HEK293T (cell line): ENCODE data around the gene LIFR.

Experiments used
- ELF4 ChIP-seq: fragments of 450-650 bp; IDR thresholded peaks from 2 replicates; pipeline ENCODE4 v1.6.1; 2017; ENCODE audit warnings: antibody characterized with exemption
- FOXM1 ChIP-seq: fragments of 450-650 bp; IDR thresholded peaks from 2 replicates; pipeline ENCODE4 v1.6.1; 2017; ENCODE audit warnings: mild to moderate bottlenecking, borderline replicate concordance
- HDGF ChIP-seq: fragments of 450-650 bp; IDR thresholded peaks from 2 replicates; pipeline ENCODE4 v1.6.1; 2017; ENCODE audit warnings: antibody characterized with exemption, borderline replicate concordance
- SP1 ChIP-seq: fragments of 450-650 bp; IDR thresholded peaks from 2 replicates; pipeline ENCODE4 v1.6.1; 2017
- TF ChIP-seq, protein P1 (sequence below): fragments of 450-650 bp; IDR thresholded peaks from 2 replicates; pipeline ENCODE4 v1.6.1; 2016

DNA sequence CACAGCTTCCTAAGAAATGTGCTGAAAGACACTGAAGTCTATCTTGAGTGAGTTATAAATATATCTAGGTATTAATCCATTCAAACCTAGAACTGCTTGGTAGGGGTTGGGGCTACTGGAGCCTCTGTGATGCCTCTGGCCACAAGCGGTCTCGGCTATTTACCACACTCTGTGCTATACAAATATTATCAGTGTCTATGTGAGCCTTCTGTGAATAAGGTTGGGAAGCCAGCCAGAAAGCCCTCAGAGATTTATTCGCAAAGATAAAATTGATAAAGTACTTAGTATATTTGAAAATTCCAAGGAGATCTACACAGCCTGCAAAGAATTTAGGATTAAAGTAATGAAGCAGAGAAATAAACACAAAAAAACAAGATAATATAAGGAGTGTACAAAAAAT is 41.4 kb downstream of the LIFR start:
- TF ChIP-seq FOXM1: no peak
- TF ChIP-seq HDGF: no peak
- TF ChIP-seq, protein P1, sequence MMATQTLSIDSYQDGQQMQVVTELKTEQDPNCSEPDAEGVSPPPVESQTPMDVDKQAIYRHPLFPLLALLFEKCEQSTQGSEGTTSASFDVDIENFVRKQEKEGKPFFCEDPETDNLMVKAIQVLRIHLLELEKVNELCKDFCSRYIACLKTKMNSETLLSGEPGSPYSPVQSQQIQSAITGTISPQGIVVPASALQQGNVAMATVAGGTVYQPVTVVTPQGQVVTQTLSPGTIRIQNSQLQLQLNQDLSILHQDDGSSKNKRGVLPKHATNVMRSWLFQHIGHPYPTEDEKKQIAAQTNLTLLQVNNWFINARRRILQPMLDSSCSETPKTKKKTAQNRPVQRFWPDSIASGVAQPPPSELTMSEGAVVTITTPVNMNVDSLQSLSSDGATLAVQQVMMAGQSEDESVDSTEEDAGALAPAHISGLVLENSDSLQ: no peak
- TF ChIP-seq SP1: no peak
- TF ChIP-seq ELF4: no peak
